H1 (cell line): Measurements from ENCODE around the gene SNX32.
A peak's percentile ranks its signal among the peaks of the same experiment; 100 is the strongest.

Experiments
- FOSL1 ChIP-seq: IDR thresholded peaks from 2 replicates; pipeline ENCODE4 v1.6.1; 2011; ENCODE audit warnings: mild to moderate bottlenecking, low read depth, low read length, moderate library complexity; ENCODE audit not compliant: insufficient read depth
- GABPA ChIP-seq: IDR thresholded peaks from 2 replicates; pipeline ENCODE4 v1.6.1; 2011; ENCODE audit warnings: mild to moderate bottlenecking, low read length, moderate library complexity, borderline replicate concordance; ENCODE audit not compliant: insufficient read depth
- HDAC6 ChIP-seq: IDR thresholded peaks from one replicate; pipeline ENCODE4 v1.7.1; 2012; ENCODE audit warnings: low read depth, mild to moderate bottlenecking, inconsistent platforms, low read length, moderate library complexity
- POLR2A ChIP-seq, 2 experiments: IDR thresholded peaks; 1 replicate in 1 of 2; 2 replicates in 1 of 2; pipeline ENCODE4 v1.6.1; 2011; ENCODE audit warnings: low read depth in 2 of 2, low read length in 2 of 2, mild to moderate bottlenecking in 2 of 2; ENCODE audit errors: control extremely low read depth in 1 of 2
- RAD21 ChIP-seq, 2 experiments: IDR thresholded peaks in 1 of 2; conservative IDR thresholded peaks in 1 of 2; 2 replicates each; pipeline ENCODE4 v1.6.1; 2011; ENCODE audit warnings: low read depth in 2 of 2, low read length in 2 of 2, improper control_type of control experiment in 1 of 2, inconsistent platforms in 1 of 2, mild to moderate bottlenecking in 1 of 2, moderate library complexity in 1 of 2
- RBBP5 ChIP-seq: IDR thresholded peaks from 2 replicates; pipeline ENCODE4 v1.7.1; 2012; ENCODE audit warnings: low read depth, mild to moderate bottlenecking, inconsistent platforms, low read length, moderate library complexity, borderline replicate concordance
- RFX5 ChIP-seq: IDR thresholded peaks from 2 replicates; pipeline ENCODE4 v1.6.1; 2011; ENCODE audit warnings: low read depth, low read length, improper control_type of control experiment, borderline replicate concordance
- SAP30 ChIP-seq: fragments of 300-600 bp; sonication (generic); IDR thresholded peaks from 2 replicates; pipeline ENCODE4 v1.7.1; 2012; ENCODE audit warnings: low read length, moderate library complexity, mild to moderate bottlenecking, inconsistent platforms; ENCODE audit not compliant: insufficient read depth, insufficient replicate concordance
- SIRT6 ChIP-seq: IDR thresholded peaks from one replicate; pipeline ENCODE4 v1.7.1; 2012; ENCODE audit warnings: low read length, inconsistent platforms
- SP1 ChIP-seq: IDR thresholded peaks from 2 replicates; pipeline ENCODE4 v1.6.1; 2011; ENCODE audit warnings: low read depth, low read length
- USF2 ChIP-seq: IDR thresholded peaks from 2 replicates; pipeline ENCODE4 v1.6.1; 2011; ENCODE audit warnings: low read length, improper control_type of control experiment
- TF ChIP-seq, protein P1 (sequence below), 3 experiments: IDR thresholded peaks; 1 replicate in 2 of 3; 2 replicates in 1 of 3; pipeline versions ENCODE4 v1.5.1 to v1.6.1; 2011; ENCODE audit warnings: low read length in 3 of 3, mild to moderate bottlenecking in 3 of 3, inconsistent platforms in 2 of 3, low read depth in 1 of 3, moderate library complexity in 1 of 3; ENCODE audit not compliant: insufficient read depth in 1 of 3; ENCODE audit errors: control extremely low read depth in 1 of 3

DNA sequence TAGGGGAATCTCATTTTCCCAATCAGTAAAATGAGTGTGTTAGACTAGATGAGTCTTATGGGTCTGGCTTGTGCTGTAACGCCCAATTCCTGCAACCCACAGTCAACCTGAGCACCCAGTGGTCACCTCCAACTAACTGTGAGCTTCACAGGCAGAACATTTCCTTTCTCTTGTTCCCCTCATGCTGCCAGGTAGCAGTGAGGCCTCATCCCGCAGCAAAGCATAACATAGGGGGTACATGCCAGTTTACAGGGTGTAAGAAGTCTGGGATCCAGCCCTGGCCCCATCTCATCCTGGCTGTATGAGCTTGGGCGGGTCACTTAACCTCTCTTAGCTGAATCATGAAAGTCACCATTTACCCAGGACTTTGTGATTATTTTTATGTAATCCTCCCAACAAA, 35.1 kb downstream of the SNX32 start:
- no peak for TF ChIP-seq HDAC6
- TF ChIP-seq SIRT6: no peak
- TF ChIP-seq, protein P1, sequence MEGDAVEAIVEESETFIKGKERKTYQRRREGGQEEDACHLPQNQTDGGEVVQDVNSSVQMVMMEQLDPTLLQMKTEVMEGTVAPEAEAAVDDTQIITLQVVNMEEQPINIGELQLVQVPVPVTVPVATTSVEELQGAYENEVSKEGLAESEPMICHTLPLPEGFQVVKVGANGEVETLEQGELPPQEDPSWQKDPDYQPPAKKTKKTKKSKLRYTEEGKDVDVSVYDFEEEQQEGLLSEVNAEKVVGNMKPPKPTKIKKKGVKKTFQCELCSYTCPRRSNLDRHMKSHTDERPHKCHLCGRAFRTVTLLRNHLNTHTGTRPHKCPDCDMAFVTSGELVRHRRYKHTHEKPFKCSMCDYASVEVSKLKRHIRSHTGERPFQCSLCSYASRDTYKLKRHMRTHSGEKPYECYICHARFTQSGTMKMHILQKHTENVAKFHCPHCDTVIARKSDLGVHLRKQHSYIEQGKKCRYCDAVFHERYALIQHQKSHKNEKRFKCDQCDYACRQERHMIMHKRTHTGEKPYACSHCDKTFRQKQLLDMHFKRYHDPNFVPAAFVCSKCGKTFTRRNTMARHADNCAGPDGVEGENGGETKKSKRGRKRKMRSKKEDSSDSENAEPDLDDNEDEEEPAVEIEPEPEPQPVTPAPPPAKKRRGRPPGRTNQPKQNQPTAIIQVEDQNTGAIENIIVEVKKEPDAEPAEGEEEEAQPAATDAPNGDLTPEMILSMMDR (IDR thresholded peaks at IDR 0.05; ENCODE audit: control extremely low read depth in 1 of 3, insufficient read depth in 1 of 3, low read depth in 1 of 3, low read length in 3 of 3): no peak
- no peak for TF ChIP-seq SP1
- TF ChIP-seq RBBP5: no peak
- TF ChIP-seq GABPA: no peak
- TF ChIP-seq USF2: no peak
- TF ChIP-seq POLR2A (IDR thresholded peaks at IDR 0.05; ENCODE audit: control extremely low read depth in 1 of 2, low read depth in 2 of 2, low read length in 2 of 2): peak in 1 of 2 experiments; percentile 9; a peak in 1 of 3 replicates
- TF ChIP-seq RFX5: no peak
- no peak for TF ChIP-seq FOSL1
- TF ChIP-seq SAP30: no peak
- no peak for TF ChIP-seq RAD21 (IDR thresholded peaks at IDR 0.05 in 1 of 2, conservative IDR thresholded peaks at IDR 0.05 in 1 of 2; ENCODE audit: low read depth in 2 of 2, low read length in 2 of 2)
